ENCODE data around the gene RNF150. TPM values are rescaled to one million over a fixed set of nuclear protein-coding genes. Genes with fewer than 3 reads are reported as not detected.
"Not testable (repeated sequence)": the region's sequence is repeated elsewhere in the genome, so short reads cannot be mapped to it uniquely, and the experiment has no call there.

RNF150 gene
- total RNA-seq, 1 donor from 2014 or later: 0.05 TPM

- Mint-ChIP-seq H3K36me3 (ENCODE audit: low read depth) (no peaks in the 10 kb centered on the region), H3K27me3 (ENCODE audit: low read depth) (peaks cover 4% of the 10 kb centered on the region), H3K9me3 (no peaks in the 10 kb centered on the region), H3K4me3 (ENCODE audit: low read depth) (no peak overlapping the region), H3K4me1 (ENCODE audit: low read depth) (no peaks in the 10 kb centered on the region), H3K27ac (no peak overlapping the region)
- intact Hi-C loops (cut with micrococcal nuclease): no loop called here
- no peak for DNase-seq (ENCODE audit: low spot score)
Measured at GRCh38 chr4:140839888-140840790, 293.1 kb downstream of the RNF150 start.

- Mint-ChIP-seq H3K4me1 (ENCODE audit: low read depth) (no peaks in the 10 kb centered on the region), H3K36me3 (ENCODE audit: low read depth) (no peaks in the 10 kb centered on the region), H3K4me3 (ENCODE audit: low read depth) (no peak overlapping the region), H3K9me3 (no peaks in the 10 kb centered on the region), H3K27me3 (ENCODE audit: low read depth) (peaks cover 2% of the 10 kb centered on the region), H3K27ac (no peak overlapping the region)
- intact Hi-C loops (cut with micrococcal nuclease): no loop called here
- DNase-seq (ENCODE audit: low spot score): no peak
Measured at GRCh38 chr4:140839406-140839805, 293.9 kb downstream of the RNF150 start.

GRCh38 chr4:140837736-140838135 lies 295.5 kb downstream of the RNF150 start:
- H3K27me3 Mint-ChIP-seq (ENCODE audit: low read depth): peaks cover 2% of the 10 kb centered on the region
- no peak overlapping the region for H3K4me3 Mint-ChIP-seq (ENCODE audit: low read depth)
- intact Hi-C loops (cut with micrococcal nuclease): no loop called here
- H3K9me3 Mint-ChIP-seq: no peaks in the 10 kb centered on the region
- no peaks in the 10 kb centered on the region for H3K4me1 Mint-ChIP-seq (ENCODE audit: low read depth)
- no peak for DNase-seq (ENCODE audit: low spot score)
- H3K27ac Mint-ChIP-seq: no peak overlapping the region
- H3K36me3 Mint-ChIP-seq (ENCODE audit: low read depth): no peaks in the 10 kb centered on the region

GRCh38 chr4:140834839-140835495 lies 298.3 kb downstream of the RNF150 start:
- no peak for DNase-seq (ENCODE audit: low spot score)
- Mint-ChIP-seq H3K36me3 (ENCODE audit: low read depth) (no peaks in the 10 kb centered on the region), H3K9me3 (no peaks in the 10 kb centered on the region), H3K27me3 (ENCODE audit: low read depth) (peaks cover 2% of the 10 kb centered on the region), H3K27ac (no peak overlapping the region), H3K4me1 (ENCODE audit: low read depth) (no peaks in the 10 kb centered on the region), H3K4me3 (ENCODE audit: low read depth) (no peak overlapping the region)
- intact Hi-C loops (cut with micrococcal nuclease): no loop called here

DNA sequence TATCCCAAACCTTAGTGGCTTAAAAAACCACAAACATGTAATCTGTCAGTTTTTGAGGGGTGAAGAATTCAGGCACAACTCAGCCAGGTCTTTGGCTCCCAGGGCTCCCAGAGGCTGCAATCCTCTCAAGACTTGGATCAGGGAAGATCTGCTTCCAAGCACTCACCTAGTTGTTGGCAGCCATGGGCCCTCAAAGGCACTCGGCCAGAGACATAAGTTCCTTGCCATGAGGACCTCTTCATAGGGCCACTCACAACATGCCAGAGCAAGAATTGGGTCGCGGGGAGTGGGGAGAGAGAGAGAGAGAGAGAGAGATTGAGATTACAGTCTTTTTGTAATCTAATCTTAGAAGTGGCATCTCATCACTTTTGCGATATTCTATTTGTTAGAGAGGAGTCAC lies 300.0 kb downstream of the RNF150 start:
- no peak for DNase-seq (ENCODE audit: low spot score)
- H3K36me3 Mint-ChIP-seq (ENCODE audit: low read depth): no peaks in the 10 kb centered on the region
- H3K9me3 Mint-ChIP-seq: no peaks in the 10 kb centered on the region
- H3K4me3 Mint-ChIP-seq (ENCODE audit: low read depth): no peak overlapping the region
- H3K27me3 Mint-ChIP-seq (ENCODE audit: low read depth): peaks cover 2% of the 10 kb centered on the region
- no peaks in the 10 kb centered on the region for H3K4me1 Mint-ChIP-seq (ENCODE audit: low read depth)
- intact Hi-C loops (cut with micrococcal nuclease): no loop called here
- H3K27ac Mint-ChIP-seq: no peak overlapping the region

- intact Hi-C loops (cut with micrococcal nuclease): no loop called here
- Mint-ChIP-seq H3K27me3 (ENCODE audit: low read depth) (no peaks in the 10 kb centered on the region), H3K9me3 (no peaks in the 10 kb centered on the region)
Measured at GRCh38 chr4:140829825-140830224, 303.4 kb downstream of the RNF150 start.

GRCh38 chr4:140826701-140827027 lies 306.6 kb downstream of the RNF150 start:
- Mint-ChIP-seq H3K27me3 (ENCODE audit: low read depth) (no peaks in the 10 kb centered on the region), H3K27ac (no peak overlapping the region), H3K4me3 (ENCODE audit: low read depth) (no peak overlapping the region), H3K9me3 (no peaks in the 10 kb centered on the region), H3K4me1 (ENCODE audit: low read depth) (no peaks in the 10 kb centered on the region), H3K36me3 (ENCODE audit: low read depth) (no peaks in the 10 kb centered on the region)
- no peak for DNase-seq (ENCODE audit: low spot score)
- intact Hi-C loops (cut with micrococcal nuclease): no loop called here

More at GRCh38 chr4:140829825-140830224, 303.4 kb downstream of the RNF150 start:
- Mint-ChIP-seq H3K4me1 (ENCODE audit: low read depth) (no peaks in the 10 kb centered on the region), H3K36me3 (ENCODE audit: low read depth) (no peaks in the 10 kb centered on the region), H3K27ac (no peak overlapping the region), H3K4me3 (ENCODE audit: low read depth) (no peak overlapping the region)
- no peak for DNase-seq (ENCODE audit: low spot score)

- DNase-seq (ENCODE audit: low spot score); intact Hi-C loops (cut with micrococcal nuclease); H3K36me3 Mint-ChIP-seq (ENCODE audit: low read depth); H3K27ac Mint-ChIP-seq; H3K4me1 Mint-ChIP-seq (ENCODE audit: low read depth); H3K27me3 Mint-ChIP-seq (ENCODE audit: low read depth); H3K9me3 Mint-ChIP-seq; H3K4me3 Mint-ChIP-seq (ENCODE audit: low read depth): not testable (repeated sequence)
Measured at GRCh38 chr4:140820520-140820919, 312.7 kb downstream of the RNF150 start.

- no peak overlapping the region for H3K27ac Mint-ChIP-seq
- intact Hi-C loops (cut with micrococcal nuclease): no loop called here
- H3K4me3 Mint-ChIP-seq (ENCODE audit: low read depth): no peak overlapping the region
- H3K4me1 Mint-ChIP-seq (ENCODE audit: low read depth): no peaks in the 10 kb centered on the region
- H3K27me3 Mint-ChIP-seq (ENCODE audit: low read depth): no peaks in the 10 kb centered on the region
- H3K9me3 Mint-ChIP-seq: no peaks in the 10 kb centered on the region
- DNase-seq (ENCODE audit: low spot score): no peak
- no peaks in the 10 kb centered on the region for H3K36me3 Mint-ChIP-seq (ENCODE audit: low read depth)
Measured at GRCh38 chr4:140819610-140820009, 313.7 kb downstream of the RNF150 start.

DNA sequence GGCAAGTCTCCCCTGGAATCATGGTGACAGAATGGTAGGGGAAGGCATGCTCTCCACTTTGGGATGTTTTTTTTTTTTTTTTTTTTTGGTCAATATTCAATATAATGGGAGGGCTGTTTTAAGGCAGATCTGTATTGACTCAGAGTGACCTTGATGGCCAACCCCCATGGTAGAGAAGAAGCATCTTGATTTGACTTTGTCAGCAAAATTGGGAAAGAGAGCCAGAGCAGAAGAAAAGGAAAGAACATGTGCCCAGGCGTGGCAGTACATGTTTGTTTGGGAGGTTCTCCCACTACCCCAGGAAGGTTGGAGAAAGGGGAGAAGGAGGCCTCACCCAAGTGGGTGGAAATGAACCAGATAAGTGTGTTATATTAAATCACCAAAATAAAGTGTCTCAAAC lies 314.8 kb downstream of the RNF150 start:
- H3K36me3 Mint-ChIP-seq (ENCODE audit: low read depth): no peaks in the 10 kb centered on the region
- intact Hi-C loops (cut with micrococcal nuclease): no loop called here
- H3K27me3 Mint-ChIP-seq (ENCODE audit: low read depth): no peaks in the 10 kb centered on the region
- H3K4me3 Mint-ChIP-seq (ENCODE audit: low read depth): no peak overlapping the region
- DNase-seq (ENCODE audit: low spot score): no peak
- H3K9me3 Mint-ChIP-seq: no peaks in the 10 kb centered on the region
- no peaks in the 10 kb centered on the region for H3K4me1 Mint-ChIP-seq (ENCODE audit: low read depth)
- no peak overlapping the region for H3K27ac Mint-ChIP-seq

GRCh38 chr4:140816806-140817510 lies 316.3 kb downstream of the RNF150 start:
- Mint-ChIP-seq H3K9me3 (no peaks in the 10 kb centered on the region), H3K36me3 (ENCODE audit: low read depth) (no peaks in the 10 kb centered on the region), H3K4me3 (ENCODE audit: low read depth) (no peak overlapping the region), H3K4me1 (ENCODE audit: low read depth) (no peaks in the 10 kb centered on the region), H3K27me3 (ENCODE audit: low read depth) (no peaks in the 10 kb centered on the region), H3K27ac (no peak overlapping the region)
- intact Hi-C loops (cut with micrococcal nuclease): no loop called here
- DNase-seq (ENCODE audit: low spot score): no peak

DNA sequence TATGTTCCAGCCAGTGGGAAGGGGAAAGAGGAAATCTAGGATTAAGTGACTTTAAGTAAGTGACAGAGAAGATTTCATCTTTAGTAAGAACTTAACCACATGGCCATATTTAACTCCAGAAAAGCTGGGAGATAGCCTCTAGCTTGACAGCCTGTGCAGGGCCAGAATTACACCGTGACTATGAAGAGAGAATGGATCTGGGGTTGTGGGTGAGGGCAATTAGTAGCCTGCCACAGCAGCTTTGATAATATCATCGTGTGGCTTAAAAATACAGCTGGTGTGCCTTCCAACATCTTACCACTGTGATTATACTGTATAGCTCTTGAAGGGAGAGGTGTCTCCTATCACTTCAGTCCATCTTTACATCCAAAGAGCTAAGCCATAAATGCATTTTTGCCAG lies 319.5 kb downstream of the RNF150 start:
- no peaks in the 10 kb centered on the region for H3K36me3 Mint-ChIP-seq (ENCODE audit: low read depth)
- H3K9me3 Mint-ChIP-seq: no peaks in the 10 kb centered on the region
- no peak overlapping the region for H3K4me3 Mint-ChIP-seq (ENCODE audit: low read depth)
- H3K4me1 Mint-ChIP-seq (ENCODE audit: low read depth): no peaks in the 10 kb centered on the region
- no peak overlapping the region for H3K27ac Mint-ChIP-seq
- no peak for DNase-seq (ENCODE audit: low spot score)
- intact Hi-C loops (cut with micrococcal nuclease): no loop called here
- H3K27me3 Mint-ChIP-seq (ENCODE audit: low read depth): peaks cover 2% of the 10 kb centered on the region

GRCh38 chr4:140812916-140813315 lies 320.4 kb downstream of the RNF150 start:
- peaks cover 2% of the 10 kb centered on the region for H3K27me3 Mint-ChIP-seq (ENCODE audit: low read depth)
- no peak overlapping the region for H3K4me3 Mint-ChIP-seq (ENCODE audit: low read depth)
- H3K9me3 Mint-ChIP-seq: no peaks in the 10 kb centered on the region
- H3K27ac Mint-ChIP-seq: no peak overlapping the region
- DNase-seq (ENCODE audit: low spot score): no peak
- no peaks in the 10 kb centered on the region for H3K4me1 Mint-ChIP-seq (ENCODE audit: low read depth)
- H3K36me3 Mint-ChIP-seq (ENCODE audit: low read depth): no peaks in the 10 kb centered on the region
- intact Hi-C loops (cut with micrococcal nuclease): no loop called here
